ENCODE results near the gene TANC1.

- TF ChIP-seq CTCF (IDR thresholded peaks at IDR 0.05; ENCODE audit: borderline replicate concordance, extremely low read depth, low read length, poor library complexity, severe bottlenecking): no peak
- no peak for TF ChIP-seq EZH2 (IDR thresholded peaks at IDR 0.05; ENCODE audit: borderline replicate concordance, low read depth, low read length, severe bottlenecking)
These were observed 185.9 kb downstream of the TANC1 start for GRCh38 chr2:159154366-159154765.

Data from DND-41 (cell line).